ENCODE measurements around the gene MIEF2.

DNA sequence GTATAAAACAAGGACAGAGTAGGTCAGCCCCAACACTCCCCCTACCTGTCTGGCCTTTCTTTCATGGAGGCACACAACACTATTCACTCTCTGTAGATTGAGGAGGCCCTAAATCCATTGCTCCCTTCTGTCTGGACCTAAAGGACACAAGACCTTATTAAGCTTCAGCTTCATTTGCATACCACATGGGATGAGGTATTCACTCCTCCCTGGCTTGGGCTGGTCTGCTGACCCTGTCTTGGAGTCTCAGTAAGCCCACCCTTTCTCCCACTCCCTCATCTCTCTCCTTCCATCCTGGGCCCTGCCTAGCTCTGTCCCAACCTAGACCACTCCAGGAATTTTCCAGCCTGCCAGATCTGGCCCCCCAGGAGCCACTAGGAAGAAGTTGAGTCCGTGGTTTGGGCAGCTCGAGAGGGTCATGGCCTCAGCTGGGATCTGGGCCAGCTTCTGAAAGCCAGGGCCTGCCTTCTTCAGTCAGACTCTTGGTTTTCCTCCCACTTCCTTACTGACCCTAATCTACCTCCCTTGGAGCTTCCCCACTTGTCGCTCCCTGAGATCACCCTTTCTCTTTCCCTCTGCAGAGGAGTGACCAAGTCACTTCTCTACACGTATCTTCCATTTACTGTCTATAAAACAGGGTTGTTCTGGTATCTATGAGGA is 41.6 kb upstream of the MIEF2 start:
- TF ChIP-seq, protein P1, sequence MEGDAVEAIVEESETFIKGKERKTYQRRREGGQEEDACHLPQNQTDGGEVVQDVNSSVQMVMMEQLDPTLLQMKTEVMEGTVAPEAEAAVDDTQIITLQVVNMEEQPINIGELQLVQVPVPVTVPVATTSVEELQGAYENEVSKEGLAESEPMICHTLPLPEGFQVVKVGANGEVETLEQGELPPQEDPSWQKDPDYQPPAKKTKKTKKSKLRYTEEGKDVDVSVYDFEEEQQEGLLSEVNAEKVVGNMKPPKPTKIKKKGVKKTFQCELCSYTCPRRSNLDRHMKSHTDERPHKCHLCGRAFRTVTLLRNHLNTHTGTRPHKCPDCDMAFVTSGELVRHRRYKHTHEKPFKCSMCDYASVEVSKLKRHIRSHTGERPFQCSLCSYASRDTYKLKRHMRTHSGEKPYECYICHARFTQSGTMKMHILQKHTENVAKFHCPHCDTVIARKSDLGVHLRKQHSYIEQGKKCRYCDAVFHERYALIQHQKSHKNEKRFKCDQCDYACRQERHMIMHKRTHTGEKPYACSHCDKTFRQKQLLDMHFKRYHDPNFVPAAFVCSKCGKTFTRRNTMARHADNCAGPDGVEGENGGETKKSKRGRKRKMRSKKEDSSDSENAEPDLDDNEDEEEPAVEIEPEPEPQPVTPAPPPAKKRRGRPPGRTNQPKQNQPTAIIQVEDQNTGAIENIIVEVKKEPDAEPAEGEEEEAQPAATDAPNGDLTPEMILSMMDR (IDR thresholded peaks at IDR 0.05): no peak
- TF ChIP-seq POLR2AphosphoS5 (IDR thresholded peaks at IDR 0.05; ENCODE audit: low read depth, low read length) (no peak), SIN3A (IDR thresholded peaks at IDR 0.05; ENCODE audit: borderline replicate concordance, insufficient read depth, low read depth, low read length) (no peak)

Measured in Panc1 (cell line).